Forelimb muscle (tissue), 1 donor: ENCODE results near the gene MICU1. TPM values are rescaled to one million over a fixed set of nuclear protein-coding genes. Genes with fewer than 3 reads are reported as not detected.
"Not testable (repeated sequence)": the region's sequence is repeated elsewhere in the genome, so short reads cannot be mapped to it uniquely, and the experiment has no call there.

Experiments used
- DNase-seq: peaks from one replicate; pipeline ENCODE4 v3.0.0-alpha.2; 2013; ENCODE audit warnings: low read depth
- polyA plus RNA-seq: library from polyadenylated mRNA; unstranded; fragments of 120-200 nt; gene quantifications from one replicate; pipeline ENCODE4 v1.2.1, GENCODE V29; 2013; ENCODE audit not compliant: insufficient read length

The MICU1 gene
- polyA plus RNA-seq, 1 donor = 99.0 TPM

- no peak for DNase-seq
These were observed 274.4 kb downstream of the MICU1 start for GRCh38 chr10:72351479-72351878.

DNA sequence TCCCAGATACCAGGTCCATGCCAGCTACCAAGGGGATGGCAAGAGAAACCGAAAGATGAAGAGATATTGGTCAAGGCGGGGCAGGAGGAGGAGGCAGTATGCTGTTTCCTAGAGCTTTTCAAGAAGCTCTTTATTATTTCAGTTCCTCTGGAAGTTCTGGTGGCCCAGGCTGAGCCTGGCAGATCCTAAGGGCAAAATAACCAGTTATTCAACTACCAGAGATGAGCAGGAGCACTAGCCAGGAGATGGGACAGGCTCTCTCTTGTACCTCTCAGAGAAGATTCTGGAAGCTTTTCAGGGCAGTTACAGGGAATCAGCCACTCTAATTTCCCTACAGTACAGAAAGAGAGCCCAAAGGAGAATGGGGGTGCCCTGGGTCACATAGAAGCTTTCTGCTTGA, 276.4 kb downstream of the MICU1 start:
- DNase-seq = no peak

DNA sequence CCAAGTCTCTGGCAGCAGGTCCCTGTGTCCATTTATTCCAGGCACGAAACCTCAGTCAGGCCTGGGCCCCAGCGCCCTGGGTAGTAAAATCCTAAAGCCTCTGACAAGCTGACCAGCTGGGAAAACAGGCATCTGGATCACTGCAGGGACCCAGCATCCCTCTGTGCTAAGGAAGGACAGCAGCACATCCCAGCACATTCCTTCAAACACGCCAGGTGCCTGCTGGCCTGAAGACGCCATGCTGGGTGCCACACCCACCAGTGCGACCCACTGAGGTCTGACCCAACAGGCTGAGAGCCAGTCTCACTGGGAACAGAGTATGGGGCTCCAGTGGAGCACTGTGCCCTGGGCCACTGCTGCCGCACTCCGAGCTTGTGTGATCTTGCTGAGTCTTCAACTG, 277.6 kb downstream of the MICU1 start:
- DNase-seq = no peak

DNA sequence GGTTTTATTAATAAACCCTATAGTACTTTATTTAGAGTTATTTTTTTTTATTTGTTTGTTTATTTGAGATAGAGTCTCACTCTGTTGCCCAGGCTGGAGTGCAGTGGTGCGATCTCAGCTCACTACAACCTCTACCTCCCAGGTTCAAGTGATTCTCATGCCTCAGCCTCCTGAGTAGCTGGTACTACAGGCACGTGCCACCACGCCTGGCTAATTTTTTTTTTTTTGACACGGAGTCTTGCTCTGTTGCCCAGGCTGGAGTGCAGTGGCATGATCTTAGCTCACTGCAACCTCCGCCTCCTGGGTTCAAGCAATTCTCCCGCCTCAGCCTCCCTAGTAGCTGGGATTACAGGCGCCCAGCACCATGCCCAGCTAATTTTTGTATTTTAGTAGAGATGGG, 279.8 kb downstream of the MICU1 start:
- DNase-seq = not testable (repeated sequence)

DNA sequence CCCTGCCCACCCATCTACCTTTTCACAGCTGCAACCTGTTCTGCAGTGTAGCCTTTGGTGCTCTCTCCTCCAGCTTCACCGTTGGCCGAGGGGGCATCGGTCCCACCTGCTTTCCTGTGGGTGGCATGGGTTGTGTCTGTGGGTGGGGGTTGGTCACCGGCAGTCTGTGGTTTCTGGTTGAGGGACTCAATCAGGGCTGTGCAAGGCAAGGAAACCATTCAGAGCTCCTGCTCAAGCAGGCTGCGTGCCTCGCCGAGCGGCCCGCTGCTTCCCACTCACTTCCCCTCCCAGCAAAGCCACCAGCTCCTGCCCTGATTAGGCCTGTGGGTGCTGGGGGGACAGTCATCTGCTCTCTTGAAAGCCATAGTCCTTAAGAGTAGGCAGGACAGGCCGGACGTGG, 280.9 kb downstream of the MICU1 start:
- DNase-seq = no peak

- no peak for DNase-seq
These were observed 283.0 kb downstream of the MICU1 start for GRCh38 chr10:72342911-72343310.

GRCh38 chr10:72340510-72341261, 285.2 kb downstream of the MICU1 start:
- DNase-seq = no peak

- no peak for DNase-seq
These were observed 287.7 kb downstream of the MICU1 start for GRCh38 chr10:72338180-72338579.

GRCh38 chr10:72337722-72338121, 288.2 kb downstream of the MICU1 start:
- no peak for DNase-seq

- DNase-seq = no peak
These were observed 288.7 kb downstream of the MICU1 start for GRCh38 chr10:72337039-72337629.

DNA sequence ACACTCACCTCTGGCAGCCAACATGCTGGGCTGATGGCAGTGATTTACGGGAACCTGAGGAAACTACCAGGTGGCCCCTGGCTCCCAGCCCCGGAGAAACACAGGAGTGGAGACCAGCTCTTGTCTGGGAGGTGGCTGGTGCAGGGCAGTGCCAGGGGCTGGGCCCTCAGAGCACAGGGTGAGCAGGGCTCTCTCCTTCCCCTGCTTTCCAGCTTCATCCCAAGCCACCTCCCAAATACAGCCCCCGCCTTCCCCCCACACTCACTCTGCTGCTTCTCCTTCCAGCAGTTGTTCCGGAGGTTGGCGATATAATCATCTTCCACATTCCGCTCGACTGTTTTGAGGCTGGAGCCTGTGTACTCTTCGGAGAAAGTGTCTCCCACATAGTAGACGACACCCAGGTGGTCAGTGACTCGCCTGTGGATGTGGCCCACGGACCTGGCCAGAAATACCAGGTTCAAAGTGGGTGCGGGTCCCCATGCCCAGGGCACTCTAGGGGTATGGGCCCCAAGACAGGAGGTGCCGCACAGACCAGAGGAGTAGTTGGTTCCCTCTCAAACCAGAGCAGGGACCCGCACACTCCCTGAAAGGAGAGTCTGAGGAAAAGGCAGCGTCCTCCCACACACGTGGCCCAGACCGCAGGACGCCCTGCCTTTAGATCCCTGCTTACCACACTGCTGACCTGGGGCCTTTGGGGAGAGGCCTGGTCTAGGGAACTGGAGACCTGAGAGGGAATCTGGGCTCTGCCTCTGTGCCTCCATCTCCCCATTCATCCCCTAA, 289.4 kb downstream of the MICU1 start:
- no peak for DNase-seq

DNA sequence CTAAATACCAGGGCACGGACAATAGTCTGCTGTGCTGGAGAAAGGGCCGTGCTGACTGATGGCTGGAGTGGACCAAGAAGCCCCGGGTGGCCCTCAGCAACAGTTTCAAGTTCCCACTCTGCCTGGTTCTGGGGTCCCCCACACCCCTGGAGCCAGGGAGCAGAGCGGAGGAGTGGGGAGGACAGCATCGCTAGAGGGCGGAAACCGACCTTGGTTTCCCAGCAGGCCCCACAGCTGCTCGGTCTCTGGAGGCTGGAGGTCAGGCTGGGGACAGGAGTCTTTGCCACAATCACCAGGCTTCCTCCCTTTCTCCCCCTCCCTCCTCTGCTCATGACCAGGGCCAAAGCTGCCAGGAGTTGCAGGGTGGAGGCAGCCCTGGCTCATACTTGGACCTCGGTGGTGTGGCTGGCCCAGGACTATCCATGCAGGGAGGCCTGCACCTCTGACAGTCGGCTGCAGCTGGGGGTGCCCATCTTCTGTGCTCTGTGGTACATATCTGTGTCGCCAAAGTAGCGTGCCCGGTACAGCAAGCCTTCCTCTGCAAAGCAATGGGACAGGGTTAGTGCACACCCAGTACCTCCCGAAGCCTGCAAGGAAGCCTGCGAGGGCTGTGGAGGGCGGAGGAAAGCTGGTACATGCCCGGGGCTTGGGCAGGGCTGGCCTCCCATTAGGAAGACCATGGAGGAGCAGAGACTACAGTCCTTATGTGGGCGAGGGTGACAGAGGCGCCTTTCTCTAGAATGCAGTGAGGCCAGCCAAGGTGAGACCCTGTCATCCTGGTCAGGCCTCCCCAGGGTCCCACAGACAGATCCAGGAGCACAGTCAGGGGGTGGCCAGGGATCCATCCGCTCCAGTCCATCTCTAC, 290.3 kb downstream of the MICU1 start:
- DNase-seq = no peak

GRCh38 chr10:72334825-72335393, 291.0 kb downstream of the MICU1 start:
- no peak for DNase-seq

- no peak for DNase-seq
These were observed 291.6 kb downstream of the MICU1 start for GRCh38 chr10:72334196-72334824.

DNA sequence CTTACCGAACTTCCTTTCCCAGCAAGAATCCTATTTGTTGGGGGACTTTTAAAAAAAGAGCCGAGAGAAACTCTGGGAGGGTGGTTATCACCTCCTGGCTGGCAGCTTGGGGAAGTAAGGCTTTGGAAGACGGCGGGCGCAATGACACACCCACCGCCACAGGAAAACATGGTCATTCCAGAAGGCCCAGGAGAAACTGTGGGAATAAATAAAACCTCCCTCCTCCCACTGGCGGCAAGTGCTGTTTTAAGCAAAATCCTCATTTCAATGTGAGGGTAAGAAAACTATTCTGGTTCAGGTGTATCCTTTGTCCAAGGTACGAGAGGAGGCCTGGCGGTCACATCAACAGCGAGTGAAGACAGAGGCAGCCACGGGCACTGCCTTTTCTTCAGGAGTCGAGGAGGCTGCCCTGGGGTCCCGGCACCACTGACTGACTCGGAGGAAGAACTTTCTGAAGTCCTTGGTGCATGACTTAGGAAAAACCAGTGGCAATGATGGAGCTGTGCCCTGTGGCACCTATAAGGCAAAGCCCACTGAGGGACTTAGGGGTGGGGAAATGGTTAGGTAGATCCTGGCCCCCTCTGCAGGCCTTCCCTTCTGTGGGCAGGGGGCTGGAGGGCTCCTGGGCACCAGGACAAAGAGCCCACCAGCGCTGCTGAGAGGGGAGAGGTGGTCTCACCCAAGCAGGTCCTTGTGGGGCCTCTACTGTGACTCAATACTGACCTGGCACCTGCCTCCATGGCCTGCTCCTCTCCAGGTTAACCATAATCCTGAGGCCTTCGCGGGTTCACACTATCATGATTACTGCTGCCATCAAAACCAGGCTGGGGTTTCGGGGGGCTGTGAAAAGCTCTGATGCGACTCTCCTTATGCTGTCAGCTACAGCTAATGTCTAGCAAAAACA, 292.5 kb downstream of the MICU1 start:
- DNase-seq = no peak

DNA sequence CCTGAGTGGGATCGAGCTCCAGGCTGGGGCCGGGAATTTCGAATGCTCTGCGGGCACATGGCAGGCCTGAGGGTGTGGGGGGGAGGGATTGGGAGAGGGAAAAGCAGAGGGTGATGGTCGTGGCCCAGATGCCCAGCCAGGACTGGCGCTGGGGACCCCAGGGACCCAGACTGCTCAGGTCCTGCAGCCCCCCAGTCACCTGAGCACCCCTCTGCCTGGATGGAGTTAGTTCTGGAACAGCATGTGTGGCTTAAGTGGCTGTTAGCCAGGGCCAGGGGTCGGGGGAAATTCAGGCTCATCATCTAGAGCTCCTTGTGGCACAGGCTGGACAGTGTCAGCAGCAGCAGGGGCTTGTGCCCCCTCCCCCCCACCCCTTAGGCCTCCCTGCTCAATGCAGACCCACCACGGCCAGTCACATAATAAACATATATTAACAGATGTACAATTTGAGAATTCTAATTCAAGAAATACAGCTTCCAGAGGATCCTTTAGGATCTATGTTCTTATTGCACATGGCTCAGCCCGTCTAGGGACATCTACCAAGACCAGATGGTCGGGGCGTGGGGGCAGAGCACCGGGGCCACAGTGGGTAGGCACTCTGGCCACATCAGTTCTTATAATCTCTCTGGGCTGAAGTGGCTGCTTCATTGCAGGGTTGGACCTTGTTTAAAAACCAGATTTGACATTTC, 293.3 kb downstream of the MICU1 start:
- DNase-seq = no peak

DNA sequence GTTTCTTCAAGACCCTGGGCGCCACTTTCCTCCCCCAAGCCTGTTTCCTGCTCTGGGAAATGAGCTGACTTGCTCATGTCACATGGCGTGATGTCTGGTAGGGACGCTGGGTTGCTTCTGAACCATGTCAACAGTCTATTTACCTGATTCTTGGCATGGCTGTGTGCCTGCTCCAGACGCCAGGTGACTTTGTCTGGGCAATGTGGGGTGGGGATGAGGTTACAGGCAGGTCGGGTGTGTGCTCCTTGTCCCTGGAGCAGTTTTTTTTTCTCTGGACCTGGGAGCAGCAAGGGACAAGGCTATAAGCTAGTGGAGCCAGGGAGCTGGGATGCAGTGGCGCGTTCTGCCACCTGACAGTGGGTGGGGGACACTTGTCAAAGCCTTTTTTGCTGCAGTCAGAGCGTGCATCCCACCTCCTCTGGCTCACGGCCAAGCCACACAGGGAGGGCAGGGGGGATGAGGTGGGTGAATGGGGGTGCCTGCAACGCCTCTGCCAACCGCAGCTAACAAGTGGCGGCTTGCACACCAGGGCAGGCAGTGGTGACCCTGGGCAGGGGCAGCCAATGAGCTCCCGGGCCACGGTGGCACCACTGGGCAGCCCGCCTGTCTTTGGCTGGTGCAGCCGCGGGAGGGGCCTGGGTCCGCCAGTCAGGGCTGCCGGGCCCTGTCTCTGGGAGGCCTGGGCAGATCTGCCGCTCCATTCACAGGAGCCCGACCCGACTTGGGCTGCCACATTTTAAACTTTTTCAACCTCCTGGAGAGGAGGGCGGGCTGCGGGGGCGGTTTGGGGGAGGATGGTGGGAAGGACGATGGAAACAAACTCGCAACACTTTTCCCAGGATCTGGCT, 294.1 kb downstream of the MICU1 start:
- DNase-seq = no peak

DNA sequence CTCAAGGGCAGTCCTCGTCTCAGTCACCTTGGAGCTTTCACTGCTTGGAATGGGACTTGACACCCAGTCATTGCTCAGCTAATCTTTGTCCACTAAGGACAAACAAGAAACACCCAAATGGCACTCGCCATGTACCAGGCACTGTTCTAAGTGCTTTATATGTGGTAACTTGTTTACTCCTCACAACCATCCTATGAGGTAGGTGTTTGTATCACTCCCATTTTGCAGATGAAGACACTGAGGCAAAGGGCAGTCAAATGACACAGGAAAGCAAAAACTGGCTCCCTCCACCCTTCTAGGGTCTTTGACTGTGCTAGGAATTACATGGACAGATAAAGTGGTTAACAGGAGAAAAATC, 295.8 kb downstream of the MICU1 start:
- DNase-seq = no peak
